Aorta (tissue), 5 donors: ENCODE results near the gene KNG1. TPM values are rescaled to one million over a fixed set of nuclear protein-coding genes. Genes with fewer than 3 reads are reported as not detected.
A peak's percentile ranks its signal among the peaks of the same experiment; 100 is the strongest.

ENCODE experiments used
- ATAC-seq: fragments of 200-7000 bp; cut with Tn5 transposase; one replicate; pipeline ENCODE4 v1.9.1; 2022; ENCODE audit warnings: moderate library complexity; ENCODE audit not compliant: low FRiP score
- DNase-seq, 2 donors: peaks; one replicate each; pipeline ENCODE4 v3.0.0-alpha.2; 2020
- H3K27ac ChIP-seq, 2 donors: one replicate each; pipeline ENCODE4 v1.5.1; 2013; ENCODE audit warnings: low read length in 2 of 2, mild to moderate bottlenecking in 2 of 2, moderate library complexity in 2 of 2, control low read depth in 1 of 2, inconsistent platforms in 1 of 2, low read depth in 1 of 2
- H3K27me3 ChIP-seq, 2 donors: one replicate each; pipeline ENCODE4 v1.6.1; 2013; ENCODE audit warnings: control low read depth in 1 of 2, low read length in 1 of 2, mild to moderate bottlenecking in 1 of 2, moderate library complexity in 1 of 2; ENCODE audit not compliant: insufficient read depth in 2 of 2, control insufficient read depth in 1 of 2
- H3K36me3 ChIP-seq, 2 donors: one replicate each; pipeline ENCODE4 v1.6.1; 2013; ENCODE audit warnings: control low read depth in 1 of 2, low read length in 1 of 2, mild to moderate bottlenecking in 1 of 2; ENCODE audit not compliant: insufficient read depth in 2 of 2, control insufficient read depth in 1 of 2
- H3K4me1 ChIP-seq, 2 donors: one replicate each; pipeline ENCODE4 v1.6.1; 2013; ENCODE audit warnings: low read length in 2 of 2, control low read depth in 1 of 2, mild to moderate bottlenecking in 1 of 2, moderate library complexity in 1 of 2; ENCODE audit not compliant: insufficient read depth in 2 of 2, control insufficient read depth in 1 of 2
- H3K4me3 ChIP-seq, 2 donors: one replicate each; pipeline ENCODE4 v1.5.1; 2013; ENCODE audit warnings: low read length in 2 of 2, control low read depth in 1 of 2, mild to moderate bottlenecking in 1 of 2
- H3K9me3 ChIP-seq: one replicate; pipeline ENCODE4 v1.6.1; 2013; ENCODE audit warnings: mild to moderate bottlenecking, low read length; ENCODE audit not compliant: control insufficient read depth
- WGBS, 2 donors: extraction: QIAGEN DNeasy Blood & Tissue Kit; methylation state at CpG; one replicate each; pipeline ENCODE4 v1.1.7; 2013; 5-methylcytosine and 5-hydroxymethylcytosine counted together
- intact Hi-C, 2 donors: fragments of 100-400 bp; cut with DNase I; formaldehyde crosslinking; loops; one replicate each; pipeline versions ENCODE4 v1.14.2 to v1.15.0; 2022
- polyA plus RNA-seq, 2 donors: library from polyadenylated mRNA; stranded (reverse); fragments of 200-250 nt; gene quantifications; one replicate each; pipeline ENCODE4 v1.2.3, GENCODE V29; 2013
- total RNA-seq, 2 donors: library from RNA; stranded (reverse); fragmentation: NEBNext Ultra II Directional; extraction: Animal tissue kit (Norgen Biotek cat#: 25700); gene quantifications; one replicate each; pipeline ENCODE4 v1.2.1, GENCODE V29; 2021
- donor health status: healthy with polysubstance abuse.
- donor health status: Bipolar disorder and iron deficiency.
- donor health status: DM: no; HTN: no; CAD: no.
- donor health status: DM: no; HTN: no; CAD: no.
- donor health status: DM: yes; HTN: yes; CAD: no.

KNG1 gene
- total and polyA plus RNA-seq, 4 donors: not detected

DNA sequence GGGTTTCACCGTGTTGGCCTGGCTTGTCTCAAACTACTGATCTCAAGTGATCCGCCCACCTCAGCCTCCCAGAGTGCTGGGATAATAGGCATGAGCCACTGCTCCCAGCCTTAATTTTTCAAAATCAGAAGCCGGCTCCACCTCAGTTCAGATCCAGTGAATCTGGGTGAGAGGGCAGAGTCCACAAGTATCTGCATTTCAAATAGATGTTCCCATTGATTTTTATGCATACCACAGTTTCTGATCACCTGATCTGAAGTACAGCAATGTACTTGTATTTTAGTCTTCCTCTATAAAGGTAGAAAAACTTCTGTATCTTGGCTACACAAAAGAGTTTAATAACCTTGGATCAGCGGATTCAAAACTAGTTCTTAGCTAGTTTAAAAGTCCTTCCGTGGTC is 62.0 kb downstream of the KNG1 start:
- Histone ChIP-seq H3K36me3 (no peaks in the 10 kb centered on the region), H3K9me3 (no peaks in the 10 kb centered on the region), H3K27me3 (peaks cover 0 to 1% of the 10 kb centered on the region in 2 donors), H3K4me3 (no peak overlapping the region), H3K27ac (no peak overlapping the region), H3K4me1 (no peaks in the 10 kb centered on the region)
- intact Hi-C loops: no loop called here
- DNase-seq (no peak), ATAC-seq (no peak)
- 95 to 96% methylated on average over 5 of the region's 5 CpGs for WGBS, 2 donors

DNA sequence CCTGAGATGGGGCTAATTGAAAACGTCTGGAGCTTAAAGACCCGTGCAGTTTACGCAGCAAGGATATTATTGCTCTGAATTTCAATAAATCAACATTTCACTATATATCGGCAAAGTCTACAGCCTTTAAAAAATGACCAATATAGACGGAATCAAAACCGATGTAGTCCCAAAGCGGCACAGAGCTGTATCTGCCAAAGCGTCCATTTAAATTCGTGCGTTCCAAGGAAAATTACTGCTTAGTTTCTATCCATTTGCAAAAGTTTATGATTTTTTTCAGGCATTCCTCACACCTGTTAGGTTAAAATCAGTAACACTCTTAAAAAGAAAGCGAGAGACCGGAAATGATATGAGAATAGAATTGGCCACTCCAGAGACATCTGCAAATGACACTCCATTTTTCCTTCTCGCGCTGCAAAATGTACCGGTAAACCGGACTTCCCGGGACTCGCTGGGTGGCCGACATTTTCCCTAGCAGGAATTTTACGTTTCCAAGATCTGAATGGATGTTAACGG is 65.4 kb downstream of the KNG1 start:
- DNase-seq: no peak
- H3K27ac ChIP-seq: peak overlapping the region in 1 of 2 donors; percentile 93
- H3K4me1 ChIP-seq: peaks cover 0 to 5% of the 10 kb centered on the region in 2 donors
- peaks cover 5% of the 10 kb centered on the region in 2 donors for H3K36me3 ChIP-seq
- peaks cover 0 to 1% of the 10 kb centered on the region in 2 donors for H3K27me3 ChIP-seq
- WGBS, 2 donors: 1 to 2% methylated on average over 21 of the region's 21 CpGs
- intact Hi-C loops: loop anchor here in 1 of 2 donors (10.0 kb wide), 2 partner anchors 168 to 218 kb away; partner anchors contain the start of genes AHSG and TBCCD1
- peak; percentile 1 for ATAC-seq
- peak overlapping the region; percentile 80 for H3K4me3 ChIP-seq
- no peaks in the 10 kb centered on the region for H3K9me3 ChIP-seq

GRCh38 chr3:186783058-186783730 is 66.0 kb downstream of the KNG1 start, which contains the start of gene EIF4A2:
Gene EIF4A2, plus strand, starts transcription at chr3:186783577. Its CDS starts 34 bp downstream, at chr3:186783611.
- ATAC-seq: peak; percentile 95
- WGBS, 2 donors: 0% methylated on average over 54 to 60 of the region's 60 CpGs
- intact Hi-C loops: loop anchor here in 1 of 2 donors (10.0 kb wide), 2 partner anchors 168 to 218 kb away; partner anchors contain the start of genes AHSG and TBCCD1
- DNase-seq: peak; percentile 93 to 96
- peaks cover 0 to 5% of the 10 kb centered on the region in 2 donors for H3K4me1 ChIP-seq
- no peaks in the 10 kb centered on the region for H3K9me3 ChIP-seq
- H3K27ac ChIP-seq: peak within 1 kb of the TSS; percentile 88 to 93
- H3K27me3 ChIP-seq: peaks cover 0 to 1% of the 10 kb centered on the region in 2 donors
- peaks cover 5% of the 10 kb centered on the region in 2 donors for H3K36me3 ChIP-seq
- H3K4me3 ChIP-seq: peak within 1 kb of the TSS; percentile 80

DNA sequence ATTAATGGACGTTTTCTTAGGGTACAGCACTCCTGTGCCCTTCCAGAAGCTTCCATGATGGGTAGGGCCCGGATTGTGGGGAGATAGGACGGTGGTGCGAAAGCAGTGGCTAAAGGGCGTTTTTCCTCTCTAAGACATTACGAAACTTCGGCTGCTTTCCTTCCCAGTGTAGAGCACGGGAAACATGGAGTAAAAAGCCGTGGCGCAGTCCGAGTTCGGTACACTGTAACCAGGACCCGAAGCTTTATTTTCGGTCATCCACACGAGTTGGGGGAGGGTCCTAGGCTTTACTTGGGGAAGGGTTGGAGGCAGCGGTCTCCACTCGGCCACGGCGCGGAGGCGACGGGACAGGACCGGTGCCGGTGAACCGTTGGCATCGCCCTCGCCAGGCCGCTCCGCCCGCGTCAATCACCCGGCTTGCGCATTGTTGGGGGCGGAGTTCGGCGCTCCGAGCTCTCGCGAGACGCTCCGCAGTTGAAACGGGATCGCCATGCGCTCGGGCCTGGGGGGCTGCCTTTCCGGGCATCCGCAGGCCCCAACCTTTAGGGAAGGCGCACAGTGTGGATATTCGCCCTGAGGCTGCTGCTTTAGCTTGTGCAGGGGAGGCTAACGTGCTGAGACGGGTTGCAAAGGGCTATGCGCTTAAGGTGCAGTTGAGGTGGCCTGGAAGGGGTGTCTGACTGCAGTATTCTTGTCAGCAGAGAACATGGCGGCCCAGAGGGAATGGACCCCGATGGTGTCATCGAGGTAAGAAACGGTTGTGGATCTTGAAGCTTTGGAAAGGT is 66.8 kb downstream of the KNG1 start:
- Histone ChIP-seq H3K27me3 (peaks cover 0 to 1% of the 10 kb centered on the region in 2 donors), H3K36me3 (peaks cover 8 to 9% of the 10 kb centered on the region in 2 donors), H3K27ac (peak overlapping the region; percentile 88 to 93), H3K9me3 (no peaks in the 10 kb centered on the region), H3K4me1 (peaks cover 0 to 7% of the 10 kb centered on the region in 2 donors), H3K4me3 (peak overlapping the region; percentile 80)
- DNase-seq (peak; percentile 94 to 95), ATAC-seq (peak; percentile 96)
- intact Hi-C loops: loop anchor here in 1 of 2 donors (10.0 kb wide), 2 partner anchors 169 to 219 kb away; partner anchors contain the start of genes AHSG and TBCCD1
- 0% methylated on average over 50 to 56 of the region's 56 CpGs for WGBS, 2 donors

- no peaks in the 10 kb centered on the region for H3K9me3 ChIP-seq
- peak overlapping the region in 1 of 2 donors; percentile 32 for H3K27ac ChIP-seq
- ATAC-seq (no peak), DNase-seq (no peak)
- H3K27me3 ChIP-seq: peaks cover 0 to 1% of the 10 kb centered on the region in 2 donors
- peak overlapping the region; percentile 80 for H3K4me3 ChIP-seq
- peaks cover 10% of the 10 kb centered on the region in 2 donors for H3K36me3 ChIP-seq
- peaks cover 0 to 8% of the 10 kb centered on the region in 2 donors for H3K4me1 ChIP-seq
- WGBS, 2 donors: 7% methylated on average over 7 of the region's 7 CpGs
- intact Hi-C loops: loop anchor here in 1 of 2 donors (5.0 to 10.0 kb wide), 3 partner anchors 147 to 220 kb away; partner anchors contain the start of genes AHSG, ST6GAL1 and TBCCD1
Observed at GRCh38 chr3:186784820-186785494, 67.8 kb downstream of the KNG1 start.

GRCh38 chr3:186785495-186786018 is 68.4 kb downstream of the KNG1 start:
- DNase-seq: no peak
- 11 to 15% methylated on average over 7 of the region's 7 CpGs for WGBS, 2 donors
- Histone ChIP-seq H3K4me3 (peak overlapping the region; percentile 80), H3K27ac (no peak overlapping the region), H3K9me3 (no peaks in the 10 kb centered on the region), H3K4me1 (peaks cover 0 to 8% of the 10 kb centered on the region in 2 donors), H3K36me3 (peaks cover 10 to 13% of the 10 kb centered on the region in 2 donors), H3K27me3 (peaks cover 0 to 1% of the 10 kb centered on the region in 2 donors)
- intact Hi-C loops: loop anchor here in 1 of 2 donors (5.0 to 10.0 kb wide), 3 partner anchors 147 to 221 kb away; partner anchors contain the start of genes AHSG, ST6GAL1 and TBCCD1
- no peak for ATAC-seq

- no peak for ATAC-seq
- peaks cover 0 to 8% of the 10 kb centered on the region in 2 donors for H3K4me1 ChIP-seq
- no peaks in the 10 kb centered on the region for H3K9me3 ChIP-seq
- H3K27ac ChIP-seq: no peak overlapping the region
- peaks cover 10 to 13% of the 10 kb centered on the region in 2 donors for H3K36me3 ChIP-seq
- WGBS, 2 donors: 46 to 51% methylated on average over 3 of the region's 3 CpGs
- DNase-seq: no peak
- H3K4me3 ChIP-seq: peak overlapping the region in 1 of 2 donors; percentile 14
- intact Hi-C loops: loop anchor here in 1 of 2 donors (5.0 to 10.0 kb wide), 3 partner anchors 145 to 222 kb away; partner anchors contain the start of genes AHSG, ST6GAL1 and TBCCD1
- peaks cover 0 to 1% of the 10 kb centered on the region in 2 donors for H3K27me3 ChIP-seq
Observed at GRCh38 chr3:186786922-186787321, 69.8 kb downstream of the KNG1 start.
